GM23338 (cell line): ENCODE results near the gene TIAM1. TPM values are rescaled to one million over a fixed set of nuclear protein-coding genes. Genes with fewer than 3 reads are reported as not detected.

Experiments used
- ATAC-seq: fragments of 200-7000 bp; cut with Tn5 transposase; 3 replicates; pipeline ENCODE4 v1.9.1; 2020
- DNase-seq: peaks from one replicate; pipeline ENCODE4 v3.0.0-alpha.2; 2015; ENCODE audit warnings: low spot score
- H2AFZ ChIP-seq: fragments of 200-600 bp; sonication (generic); 2 replicates; pipeline ENCODE4 v1.8.0; 2016; ENCODE audit warnings: antibody characterized with exemption, mild to moderate bottlenecking, moderate library complexity
- H3F3A ChIP-seq: fragments of 200-600 bp; sonication (generic); replicated peaks from 2 replicates; pipeline ENCODE4 v1.8.0; 2017; ENCODE audit warnings: antibody characterized with exemption, mixed run types, low read depth
- H3K27ac ChIP-seq: fragments of 200-600 bp; sonication (generic); 2 replicates; pipeline ENCODE4 v1.6.1; 2016; ENCODE audit warnings: low read depth
- H3K27me3 ChIP-seq: fragments of 200-600 bp; sonication (generic); 2 replicates; pipeline ENCODE4 v1.8.0; 2016; ENCODE audit warnings: mild to moderate bottlenecking, mixed run types, moderate library complexity; ENCODE audit not compliant: insufficient read depth
- H3K36me3 ChIP-seq: fragments of 200-600 bp; sonication (generic); 2 replicates; pipeline ENCODE4 v1.8.0; 2016; ENCODE audit warnings: mild to moderate bottlenecking; ENCODE audit not compliant: insufficient read depth
- H3K4me1 ChIP-seq: fragments of 200-600 bp; sonication (generic); 2 replicates; pipeline ENCODE4 v1.8.0; 2016; ENCODE audit warnings: mild to moderate bottlenecking, moderate library complexity; ENCODE audit not compliant: insufficient read depth
- H3K4me2 ChIP-seq: fragments of 200-600 bp; sonication (generic); 2 replicates; pipeline ENCODE4 v1.7.1; 2017; ENCODE audit warnings: mixed run types
- H3K4me3 ChIP-seq: fragments of 200-600 bp; sonication (generic); 2 replicates; pipeline ENCODE4 v1.6.1; 2016; ENCODE audit warnings: mixed run types
- H3K79me2 ChIP-seq: fragments of 200-600 bp; sonication (generic); replicated peaks from 2 replicates; pipeline ENCODE4 v1.8.0; 2017; ENCODE audit warnings: mild to moderate bottlenecking; ENCODE audit not compliant: insufficient read depth
- H3K9me2 ChIP-seq: fragments of 200-600 bp; sonication (generic); 2 replicates; pipeline ENCODE4 v1.8.0; 2017; ENCODE audit not compliant: insufficient read depth
- H4K20me1 ChIP-seq: fragments of 200-600 bp; sonication (generic); replicated peaks from 2 replicates; pipeline ENCODE4 v1.8.0; 2017; ENCODE audit warnings: mild to moderate bottlenecking; ENCODE audit not compliant: insufficient read depth
- H3K27ac Mint-ChIP-seq: 2 replicates; pipeline ENCODE4 v1.8.0; 2020; ENCODE audit warnings: inconsistent platforms, mild to moderate bottlenecking, moderate library complexity, mixed read lengths
- H3K27me3 Mint-ChIP-seq: 3 replicates; pipeline ENCODE4 v1.8.0; 2022; ENCODE audit warnings: low read depth, mild to moderate bottlenecking, moderate library complexity, mixed read lengths, inconsistent platforms; ENCODE audit not compliant: insufficient read depth, poor library complexity
- H3K36me3 Mint-ChIP-seq: 3 replicates; pipeline ENCODE4 v1.8.0; 2021; ENCODE audit warnings: low read depth, mild to moderate bottlenecking, inconsistent platforms, moderate library complexity, mixed read lengths
- H3K4me1 Mint-ChIP-seq: 3 replicates; pipeline ENCODE4 v1.8.0; 2020; ENCODE audit warnings: mild to moderate bottlenecking, inconsistent platforms, mixed read lengths
- H3K4me3 Mint-ChIP-seq: 3 replicates; pipeline ENCODE4 v1.8.0; 2021; ENCODE audit warnings: moderate library complexity, mild to moderate bottlenecking, inconsistent platforms, mixed read lengths
- H3K9me3 Mint-ChIP-seq: 3 replicates; pipeline ENCODE4 v1.8.0; 2020; ENCODE audit warnings: moderate library complexity, mild to moderate bottlenecking, inconsistent platforms, mixed read lengths
- CREB1 ChIP-seq: fragments of 250-450 bp; sonication (Bioruptor Pico); IDR thresholded peaks from 2 replicates; pipeline ENCODE4 v1.5.0; 2020; ENCODE audit warnings: low read depth, mild to moderate bottlenecking, moderate library complexity
- EZH2 ChIP-seq: fragments of 200-600 bp; sonication (generic); IDR thresholded peaks from one replicate; pipeline ENCODE4 v1.8.0; 2017; ENCODE audit warnings: antibody characterized with exemption, mild to moderate bottlenecking, low read depth; ENCODE audit not compliant: unreplicated experiment
- EZH2phosphoT487 ChIP-seq: fragments of 200-600 bp; sonication (generic); IDR thresholded peaks from one replicate; pipeline ENCODE4 v1.8.1; 2018; ENCODE audit warnings: antibody characterized with exemption; ENCODE audit not compliant: unreplicated experiment
- JUNB ChIP-seq: IDR thresholded peaks from one replicate; pipeline ENCODE4 v1.6.1; 2016; ENCODE audit warnings: antibody characterized with exemption; ENCODE audit not compliant: unreplicated experiment
- NANOG ChIP-seq: IDR thresholded peaks from 2 replicates; pipeline ENCODE4 v1.6.1; 2016; ENCODE audit warnings: antibody characterized with exemption, borderline replicate concordance
- POLR2AphosphoS5 ChIP-seq: IDR thresholded peaks from 2 replicates; pipeline ENCODE4 v1.6.1; 2016; ENCODE audit warnings: antibody characterized with exemption, low read depth
- STAT1 ChIP-seq: IDR thresholded peaks from one replicate; pipeline ENCODE4 v1.6.1; 2016; ENCODE audit warnings: antibody characterized with exemption; ENCODE audit not compliant: unreplicated experiment
- ZNF114 ChIP-seq: fragments of 250-450 bp; sonication (Bioruptor Pico); IDR thresholded peaks from 2 replicates; pipeline ENCODE4 v1.5.0; 2020; ENCODE audit warnings: mild to moderate bottlenecking, moderate library complexity
- ZNF331 ChIP-seq: fragments of 250-450 bp; sonication (Bioruptor Pico); IDR thresholded peaks from 2 replicates; pipeline ENCODE4 v1.5.0; 2020; ENCODE audit warnings: low read depth, mild to moderate bottlenecking, moderate library complexity
- polyA plus RNA-seq: library from polyadenylated mRNA; unstranded; fragments of >200 nt; fragmentation: Nextera tagmentation; extraction: Ambion mirVana; gene quantifications from 2 replicates; pipeline ENCODE4 v1.2.1, GENCODE V29; 2016
- total RNA-seq: library from RNA; depleted of rRNA; stranded (reverse); fragments of >200 nt; shearing (Covaris generic); gene quantifications from 2 replicates; pipeline ENCODE4 v1.2.3, GENCODE V29; 2014
- TF ChIP-seq, protein P1 (sequence below): IDR thresholded peaks from one replicate; pipeline ENCODE4 v1.6.1; 2018; ENCODE audit warnings: antibody characterized with exemption; ENCODE audit not compliant: unreplicated experiment
- TF ChIP-seq, protein P2 (sequence below): IDR thresholded peaks from 2 replicates; pipeline ENCODE4 v1.6.1; 2016; ENCODE audit warnings: antibody characterized with exemption

Gene TIAM1
- total and polyA plus RNA-seq, 2 experiments from 2014 or later: 18.5 to 20.0 TPM

DNA sequence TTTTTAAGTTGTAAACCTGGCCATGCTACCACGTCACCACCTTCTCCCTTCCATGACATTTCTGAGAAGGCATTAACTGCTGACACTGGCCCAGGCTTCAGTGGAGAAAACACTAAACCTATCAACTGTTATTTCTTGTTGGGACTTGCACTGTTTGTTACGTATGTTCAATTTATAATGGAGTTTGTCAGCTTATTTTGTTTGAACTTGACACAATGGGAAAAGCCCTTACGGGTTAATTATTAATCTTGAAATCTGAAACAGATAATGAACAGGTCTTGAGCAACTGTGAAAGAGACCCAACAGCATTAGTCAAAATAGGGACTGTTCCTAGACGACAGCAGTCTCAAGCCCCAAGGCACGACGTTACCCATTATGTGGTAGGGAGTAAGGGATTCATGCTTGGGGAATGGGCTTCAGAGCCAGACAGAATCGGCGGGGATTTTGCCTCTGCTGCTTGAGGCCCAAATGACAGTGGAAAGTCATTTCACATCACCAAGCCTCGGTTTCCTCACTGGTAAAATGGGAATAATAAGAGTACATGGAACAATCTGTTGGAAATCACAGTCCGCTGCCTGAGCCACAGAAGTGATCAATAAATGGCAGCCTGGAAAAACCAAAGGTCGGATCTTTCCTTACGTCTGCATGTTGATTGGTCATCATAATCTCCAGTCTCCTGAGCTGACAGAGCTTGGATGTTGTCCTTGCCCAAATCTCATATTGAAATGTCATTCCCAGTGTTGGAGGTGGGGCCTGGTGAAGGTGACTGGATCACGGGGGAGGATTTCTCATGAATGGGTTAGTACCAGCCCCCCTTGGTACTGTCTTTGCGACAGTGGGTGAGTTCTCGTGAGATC is 44.5 kb downstream of the TIAM1 start:
- Histone ChIP-seq H3K9me2 (no peaks in the 10 kb centered on the region), H3K27me3 (no peaks in the 10 kb centered on the region), H3K4me1 (0 out of 2 replicates have a peak, but pooled peaks cover 3% of the 10 kb centered on the region), H3K4me2 (no peak overlapping the region), H3K4me3 (no peak overlapping the region), H3K79me2 (no peaks in the 10 kb centered on the region; the same call in 1 of the 2 replicates), H3F3A (no peaks in the 10 kb centered on the region), H3K27ac (no peak overlapping the region), H4K20me1 (no peaks in the 10 kb centered on the region), H2AFZ (no peak overlapping the region), H3K36me3 (no peaks in the 10 kb centered on the region)
- Mint-ChIP-seq H3K4me3 (no peak overlapping the region), H3K36me3 (no peaks in the 10 kb centered on the region), H3K27me3 (no peaks in the 10 kb centered on the region), H3K27ac (no peak overlapping the region), H3K9me3 (no peaks in the 10 kb centered on the region), H3K4me1 (peaks cover 4% of the 10 kb centered on the region; the same call in 2 of the 3 replicates)
- TF ChIP-seq CREB1 (no peak), EZH2 (no peak), NANOG (no peak), ZNF331 (CRISPR knock-in tag) (no peak), EZH2phosphoT487 (no peak), STAT1 (no peak), POLR2AphosphoS5 (no peak), ZNF114 (CRISPR knock-in tag) (no peak), JUNB (no peak)
- TF ChIP-seq, protein P1, sequence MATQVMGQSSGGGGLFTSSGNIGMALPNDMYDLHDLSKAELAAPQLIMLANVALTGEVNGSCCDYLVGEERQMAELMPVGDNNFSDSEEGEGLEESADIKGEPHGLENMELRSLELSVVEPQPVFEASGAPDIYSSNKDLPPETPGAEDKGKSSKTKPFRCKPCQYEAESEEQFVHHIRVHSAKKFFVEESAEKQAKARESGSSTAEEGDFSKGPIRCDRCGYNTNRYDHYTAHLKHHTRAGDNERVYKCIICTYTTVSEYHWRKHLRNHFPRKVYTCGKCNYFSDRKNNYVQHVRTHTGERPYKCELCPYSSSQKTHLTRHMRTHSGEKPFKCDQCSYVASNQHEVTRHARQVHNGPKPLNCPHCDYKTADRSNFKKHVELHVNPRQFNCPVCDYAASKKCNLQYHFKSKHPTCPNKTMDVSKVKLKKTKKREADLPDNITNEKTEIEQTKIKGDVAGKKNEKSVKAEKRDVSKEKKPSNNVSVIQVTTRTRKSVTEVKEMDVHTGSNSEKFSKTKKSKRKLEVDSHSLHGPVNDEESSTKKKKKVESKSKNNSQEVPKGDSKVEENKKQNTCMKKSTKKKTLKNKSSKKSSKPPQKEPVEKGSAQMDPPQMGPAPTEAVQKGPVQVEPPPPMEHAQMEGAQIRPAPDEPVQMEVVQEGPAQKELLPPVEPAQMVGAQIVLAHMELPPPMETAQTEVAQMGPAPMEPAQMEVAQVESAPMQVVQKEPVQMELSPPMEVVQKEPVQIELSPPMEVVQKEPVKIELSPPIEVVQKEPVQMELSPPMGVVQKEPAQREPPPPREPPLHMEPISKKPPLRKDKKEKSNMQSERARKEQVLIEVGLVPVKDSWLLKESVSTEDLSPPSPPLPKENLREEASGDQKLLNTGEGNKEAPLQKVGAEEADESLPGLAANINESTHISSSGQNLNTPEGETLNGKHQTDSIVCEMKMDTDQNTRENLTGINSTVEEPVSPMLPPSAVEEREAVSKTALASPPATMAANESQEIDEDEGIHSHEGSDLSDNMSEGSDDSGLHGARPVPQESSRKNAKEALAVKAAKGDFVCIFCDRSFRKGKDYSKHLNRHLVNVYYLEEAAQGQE: no peak
- TF ChIP-seq, protein P2, sequence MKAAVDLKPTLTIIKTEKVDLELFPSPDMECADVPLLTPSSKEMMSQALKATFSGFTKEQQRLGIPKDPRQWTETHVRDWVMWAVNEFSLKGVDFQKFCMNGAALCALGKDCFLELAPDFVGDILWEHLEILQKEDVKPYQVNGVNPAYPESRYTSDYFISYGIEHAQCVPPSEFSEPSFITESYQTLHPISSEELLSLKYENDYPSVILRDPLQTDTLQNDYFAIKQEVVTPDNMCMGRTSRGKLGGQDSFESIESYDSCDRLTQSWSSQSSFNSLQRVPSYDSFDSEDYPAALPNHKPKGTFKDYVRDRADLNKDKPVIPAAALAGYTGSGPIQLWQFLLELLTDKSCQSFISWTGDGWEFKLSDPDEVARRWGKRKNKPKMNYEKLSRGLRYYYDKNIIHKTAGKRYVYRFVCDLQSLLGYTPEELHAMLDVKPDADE: no peak
- DNase-seq (no peak), ATAC-seq (no peak)
